Left ventricle myocardium superior (tissue), 1 donor: ENCODE measurements around the gene HPCAL1. TPM values are rescaled to one million over a fixed set of nuclear protein-coding genes. Genes with fewer than 3 reads are reported as not detected.
A peak's percentile ranks its signal among the peaks of the same experiment; 100 is the strongest.

Experiments used
- ATAC-seq: fragments of 200-7000 bp; cut with Tn5 transposase; one replicate; pipeline ENCODE4 v1.9.1; 2020; ENCODE audit warnings: mild to moderate bottlenecking, moderate library complexity
- DNase-seq: peaks from one replicate; pipeline ENCODE4 v3.0.0-alpha.2; 2020
- intact Hi-C: fragments of 100-400 bp; cut with micrococcal nuclease; formaldehyde crosslinking; loops from one replicate; pipeline ENCODE4 v1.11.0; 2022
- total RNA-seq: library from RNA; stranded (reverse); fragmentation: NEBNext Ultra II Directional; extraction: Animal tissue kit (Norgen Biotek cat#: 25700); gene quantifications from one replicate; pipeline ENCODE4 v1.2.1, GENCODE V29; 2021
- donor health status: DM: no; HTN: yes; CAD: no; lungs with severe emphysema.

The HPCAL1 gene
- total RNA-seq, 1 donor from 2014 or later, result 40.5 TPM

- intact Hi-C loops, result no loop called here
- ATAC-seq (peak; percentile 94), DNase-seq (peak; percentile 83)
Measured at GRCh38 chr2:10267551-10268465, 34.9 kb upstream of the HPCAL1 start.

- DNase-seq, result no peak
- no peak for ATAC-seq
- intact Hi-C loops, result no loop called here
Measured at GRCh38 chr2:10269291-10269690, 33.4 kb upstream of the HPCAL1 start.

- DNase-seq (no peak), ATAC-seq (no peak)
- intact Hi-C loops, result no loop called here
Measured at GRCh38 chr2:10269711-10270610, 32.7 kb upstream of the HPCAL1 start.

- DNase-seq (no peak), ATAC-seq (no peak)
- intact Hi-C loops, result no loop called here
Measured at GRCh38 chr2:10271509-10271908, 31.2 kb upstream of the HPCAL1 start.

GRCh38 chr2:10271946-10272345 lies 30.8 kb upstream of the HPCAL1 start:
- no peak for DNase-seq
- no peak for ATAC-seq
- intact Hi-C loops, result no loop called here

GRCh38 chr2:10272464-10272863 lies 30.2 kb upstream of the HPCAL1 start:
- no peak for DNase-seq
- intact Hi-C loops, result no loop called here
- ATAC-seq, result no peak

- intact Hi-C loops, result no loop called here
- no peak for DNase-seq
- no peak for ATAC-seq
Measured at GRCh38 chr2:10273215-10274175, 29.2 kb upstream of the HPCAL1 start.

GRCh38 chr2:10274376-10274775 lies 28.3 kb upstream of the HPCAL1 start:
- intact Hi-C loops, result no loop called here
- DNase-seq, result no peak

GRCh38 chr2:10274983-10275802 lies 27.5 kb upstream of the HPCAL1 start:
- DNase-seq, result no peak
- intact Hi-C loops, result no loop called here
- no peak for ATAC-seq

More at GRCh38 chr2:10274376-10274775, 28.3 kb upstream of the HPCAL1 start:
- no peak for ATAC-seq

GRCh38 chr2:10276481-10277292 lies 26.0 kb upstream of the HPCAL1 start:
- ATAC-seq (no peak), DNase-seq (no peak)
- intact Hi-C loops, result no loop called here

GRCh38 chr2:10277293-10278028 lies 25.2 kb upstream of the HPCAL1 start:
- no peak for ATAC-seq
- intact Hi-C loops, result no loop called here

GRCh38 chr2:10278029-10278762 lies 24.5 kb upstream of the HPCAL1 start:
- ATAC-seq (peak; percentile 88), DNase-seq (peak; percentile 82)
- intact Hi-C loops, result no loop called here

More at GRCh38 chr2:10277293-10278028, 25.2 kb upstream of the HPCAL1 start:
- no peak for DNase-seq

- DNase-seq, result no peak
- no peak for ATAC-seq
- intact Hi-C loops, result no loop called here
Measured at GRCh38 chr2:10278763-10279471, 23.8 kb upstream of the HPCAL1 start.

GRCh38 chr2:10279472-10279870 lies 23.2 kb upstream of the HPCAL1 start:
- DNase-seq, result no peak

GRCh38 chr2:10279946-10280463 lies 22.7 kb upstream of the HPCAL1 start:
- intact Hi-C loops, result no loop called here
- DNase-seq (no peak), ATAC-seq (no peak)

More at GRCh38 chr2:10279472-10279870, 23.2 kb upstream of the HPCAL1 start:
- ATAC-seq, result no peak
- intact Hi-C loops, result no loop called here
